Activated T-cell treated with anti-CD3 and anti-CD28 coated beads, Interleukin-2, amount 50 U/mL, for 72 hours (primary cell): ENCODE data around the gene ENTR1. TPM values are rescaled to one million over a fixed set of nuclear protein-coding genes. Genes with fewer than 3 reads are reported as not detected.
A peak's percentile ranks its signal among the peaks of the same experiment; 100 is the strongest.

Experiments
- ATAC-seq, 2 donors: fragments of 150-1000 bp; cut with Tn5 transposase; replicated peaks in 1 of 2; 2 replicates each; pipeline ENCODE4 v1.10.0; 2021; ENCODE audit warnings: moderate library complexity in 2 of 2, mild to moderate bottlenecking in 1 of 2
- DNase-seq, 2 donors: peaks; one replicate each; pipeline ENCODE4 v3.0.0; 2021 to 2022; ENCODE audit warnings: mixed read lengths in 1 of 2
- H3K27ac Mint-ChIP-seq: one replicate; pipeline ENCODE4 v1.8.0; 2022; ENCODE audit warnings: mild to moderate bottlenecking, moderate library complexity, mixed read lengths
- H3K27me3 Mint-ChIP-seq: one replicate; pipeline ENCODE4 v1.8.0; 2022; ENCODE audit warnings: low read depth, mixed read lengths
- H3K36me3 Mint-ChIP-seq, 2 donors: one replicate each; pipeline ENCODE4 v1.8.0; 2022; ENCODE audit warnings: mixed read lengths in 2 of 2, mild to moderate bottlenecking in 1 of 2; ENCODE audit not compliant: insufficient read depth in 2 of 2
- H3K4me1 Mint-ChIP-seq: one replicate; pipeline ENCODE4 v1.8.0; 2022; ENCODE audit warnings: low read depth, mixed read lengths
- H3K4me3 Mint-ChIP-seq, 2 donors: one replicate each; pipeline ENCODE4 v1.8.0; 2022; ENCODE audit warnings: mild to moderate bottlenecking in 2 of 2, mixed read lengths in 2 of 2, moderate library complexity in 2 of 2
- H3K9me3 Mint-ChIP-seq, 2 donors: one replicate each; pipeline ENCODE4 v1.8.0; 2022; ENCODE audit warnings: mixed read lengths in 2 of 2
- total RNA-seq, 2 donors: library from RNA; stranded (reverse); gene quantifications; one replicate each; pipeline ENCODE4 v1.2.3, GENCODE V29; 2022

Gene ENTR1
- total RNA-seq, 2 donors from 2014 or later = 47.2 to 70.6 TPM

- no peak overlapping the region for H3K4me3 Mint-ChIP-seq
- peaks cover 15% of the 10 kb centered on the region for H3K4me1 Mint-ChIP-seq
- H3K9me3 Mint-ChIP-seq = no peaks in the 10 kb centered on the region
- H3K27ac Mint-ChIP-seq = no peak overlapping the region
- peaks cover 7 to 13% of the 10 kb centered on the region in 2 donors for H3K36me3 Mint-ChIP-seq
- no peak for ATAC-seq
- DNase-seq = no peak
- H3K27me3 Mint-ChIP-seq = no peaks in the 10 kb centered on the region
Observed at GRCh38 chr9:136395345-136396218, 14.8 kb downstream of the ENTR1 start.

GRCh38 chr9:136395020-136395340, 15.4 kb downstream of the ENTR1 start:
- H3K27ac Mint-ChIP-seq = no peak overlapping the region
- no peak overlapping the region for H3K4me3 Mint-ChIP-seq
- H3K9me3 Mint-ChIP-seq = no peaks in the 10 kb centered on the region
- peaks cover 12% of the 10 kb centered on the region for H3K4me1 Mint-ChIP-seq
- H3K36me3 Mint-ChIP-seq = peaks cover 7 to 17% of the 10 kb centered on the region in 2 donors
- no peak for DNase-seq
- H3K27me3 Mint-ChIP-seq = no peaks in the 10 kb centered on the region
- ATAC-seq = no peak

DNA sequence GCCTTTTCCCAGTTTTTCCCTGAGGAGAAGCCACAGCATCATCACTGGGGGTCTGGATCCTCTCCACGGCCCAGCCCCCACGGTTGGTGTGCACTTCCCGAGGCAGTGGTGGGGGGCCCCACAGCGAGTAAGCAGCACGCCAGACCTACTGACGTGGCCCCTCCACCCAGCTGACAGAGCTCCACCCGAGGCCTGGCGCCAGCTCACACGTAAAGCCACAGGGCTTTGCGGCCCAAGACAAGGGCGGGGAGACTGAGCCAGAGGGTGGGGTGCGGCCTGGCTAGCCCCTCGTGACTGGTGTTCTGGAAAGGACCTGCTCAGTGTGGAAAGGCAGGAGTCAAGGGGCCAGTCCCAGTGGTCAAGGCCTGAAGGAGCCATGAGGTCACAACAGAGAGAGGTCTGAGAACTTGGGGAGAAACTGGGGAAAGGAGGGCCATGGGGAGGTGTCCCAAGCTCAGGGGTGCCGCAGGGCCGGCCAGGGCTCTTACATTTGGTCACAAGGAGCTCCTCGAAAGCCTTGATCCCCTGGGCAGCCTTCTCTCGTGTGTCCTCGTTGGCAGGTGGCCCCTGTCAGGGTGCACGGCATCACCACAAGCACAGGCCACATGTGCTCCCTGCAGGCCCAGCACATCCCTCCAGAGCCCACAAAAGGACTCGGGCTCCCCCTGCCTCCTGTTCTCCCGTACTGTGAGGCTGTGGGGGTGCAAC, 15.9 kb downstream of the ENTR1 start:
- Mint-ChIP-seq H3K9me3 (no peaks in the 10 kb centered on the region), H3K36me3 (peaks cover 9 to 21% of the 10 kb centered on the region in 2 donors), H3K27ac (no peak overlapping the region), H3K27me3 (no peaks in the 10 kb centered on the region), H3K4me1 (peaks cover 12% of the 10 kb centered on the region), H3K4me3 (no peak overlapping the region)
- DNase-seq (no peak), ATAC-seq (no peak)

GRCh38 chr9:136393531-136393930, 16.9 kb downstream of the ENTR1 start:
- H3K4me3 Mint-ChIP-seq = no peak overlapping the region
- H3K27me3 Mint-ChIP-seq = no peaks in the 10 kb centered on the region
- H3K36me3 Mint-ChIP-seq = peaks cover 9 to 21% of the 10 kb centered on the region in 2 donors
- peaks cover 3% of the 10 kb centered on the region for H3K4me1 Mint-ChIP-seq
- ATAC-seq = no peak
- no peak for DNase-seq
- H3K9me3 Mint-ChIP-seq = no peaks in the 10 kb centered on the region
- no peak overlapping the region for H3K27ac Mint-ChIP-seq

DNA sequence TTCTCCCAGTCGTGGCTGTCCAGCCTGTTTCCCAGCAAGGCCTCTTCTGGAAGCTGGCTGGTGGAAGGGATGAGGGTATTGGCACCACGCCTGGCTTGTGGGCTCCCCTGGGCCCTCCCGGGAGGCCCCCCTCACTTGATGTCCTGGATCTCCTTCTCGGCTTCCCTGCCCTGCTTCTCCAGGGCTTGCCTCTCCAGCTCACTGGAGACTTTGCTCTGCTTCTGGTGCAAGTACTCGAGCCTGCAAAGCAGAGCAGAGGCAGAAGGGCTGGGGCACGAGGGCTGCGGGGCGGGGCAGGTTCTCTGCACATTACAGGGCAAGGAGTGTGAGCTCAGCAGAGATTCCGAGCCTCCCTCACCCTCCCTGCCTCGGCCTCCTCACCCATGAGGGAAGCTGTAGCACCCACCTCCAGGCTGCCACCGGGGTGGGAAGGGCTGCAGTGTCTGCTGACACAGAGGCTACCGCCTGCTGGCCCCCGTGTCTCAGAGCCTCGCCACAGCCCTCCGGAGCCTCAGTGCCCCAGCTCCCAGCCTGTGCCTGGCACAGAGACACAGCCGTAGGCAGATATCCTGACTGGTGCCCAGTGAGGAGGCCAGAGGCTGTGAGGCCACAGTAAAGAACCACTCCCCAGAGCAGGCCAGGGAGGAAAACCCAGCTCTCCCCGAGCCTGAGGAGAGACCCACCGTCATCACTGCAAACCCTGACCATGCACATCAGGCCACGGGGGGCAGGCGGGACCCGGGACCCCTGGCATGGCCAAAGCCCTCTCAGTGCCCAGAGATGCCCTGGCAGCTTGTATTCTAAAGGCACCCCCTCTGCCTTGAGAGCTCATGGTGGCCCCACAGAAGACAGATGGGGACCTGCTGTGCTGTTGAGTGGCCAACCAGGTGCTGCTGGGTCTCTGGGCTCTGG, 17.6 kb downstream of the ENTR1 start:
- Mint-ChIP-seq H3K4me3 (no peak overlapping the region), H3K9me3 (no peaks in the 10 kb centered on the region), H3K27ac (no peak overlapping the region), H3K36me3 (peaks cover 9 to 25% of the 10 kb centered on the region in 2 donors), H3K4me1 (no peaks in the 10 kb centered on the region), H3K27me3 (no peaks in the 10 kb centered on the region)
- no peak for DNase-seq
- no peak for ATAC-seq

DNA sequence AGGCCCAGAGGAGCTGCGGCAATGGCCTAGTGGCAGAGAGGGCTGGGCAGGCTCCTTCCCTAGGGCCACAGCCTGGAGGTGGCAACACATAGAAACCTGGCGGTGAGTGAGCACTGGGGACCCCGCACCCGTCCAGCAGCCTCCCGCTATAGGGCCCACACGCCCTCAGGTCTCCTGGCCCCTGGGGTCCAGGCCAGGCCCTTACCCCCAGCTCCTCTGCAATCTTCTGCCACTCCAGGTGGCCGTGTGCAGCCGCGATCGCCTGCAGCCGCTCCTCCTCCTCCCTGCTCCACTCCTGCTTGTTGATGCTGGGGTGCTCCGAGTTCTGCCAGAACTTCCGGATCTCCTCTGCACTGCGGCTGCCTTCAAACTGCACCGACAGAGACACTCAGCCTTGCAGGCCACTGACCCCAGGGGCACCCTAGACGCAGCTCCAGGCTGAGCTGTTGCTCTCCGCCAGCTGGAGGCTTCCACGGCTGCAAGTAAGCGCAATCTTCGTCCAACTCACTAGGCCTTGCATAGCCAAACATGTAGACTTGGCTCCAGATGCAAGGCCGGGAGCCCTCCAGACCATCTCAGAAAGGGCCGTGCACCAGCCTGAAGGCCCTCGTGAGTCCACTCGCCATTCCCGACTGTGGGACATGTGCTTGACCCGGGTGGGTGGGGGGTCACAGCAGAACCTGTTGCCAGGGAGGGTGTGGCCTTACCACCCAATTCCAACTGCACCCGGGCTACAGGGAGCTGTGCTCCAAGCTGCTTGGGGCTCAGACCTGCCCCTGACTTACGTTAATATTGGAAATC, 18.5 kb downstream of the ENTR1 start:
- Mint-ChIP-seq H3K27me3 (no peaks in the 10 kb centered on the region), H3K27ac (no peak overlapping the region), H3K36me3 (peaks cover 10 to 27% of the 10 kb centered on the region in 2 donors)

DNA sequence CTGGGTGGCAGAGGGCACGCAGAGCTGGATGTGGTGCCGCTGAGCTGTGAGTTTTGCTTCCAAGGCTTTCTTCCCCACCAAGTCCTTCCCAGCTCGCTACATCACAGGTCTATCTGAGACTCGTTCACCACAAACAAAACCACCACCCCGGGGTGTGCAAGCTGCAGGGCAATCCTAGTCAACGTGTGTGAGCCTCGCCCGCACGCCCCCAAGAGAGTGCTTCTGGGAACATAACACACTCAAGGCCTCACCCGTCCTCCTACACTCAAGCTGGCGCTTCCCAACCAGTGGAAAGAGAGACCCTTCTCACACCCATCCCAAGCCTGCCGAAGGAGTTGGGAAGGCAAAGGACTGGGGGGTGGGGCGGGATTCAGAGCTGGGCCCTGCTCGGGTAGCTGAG, 21.0 kb downstream of the ENTR1 start:
- no peak for DNase-seq
- no peaks in the 10 kb centered on the region for H3K27me3 Mint-ChIP-seq
- H3K27ac Mint-ChIP-seq = no peak overlapping the region
- ATAC-seq = no peak
- H3K9me3 Mint-ChIP-seq = no peaks in the 10 kb centered on the region
- peaks cover 17% of the 10 kb centered on the region for H3K4me1 Mint-ChIP-seq
- peaks cover 13 to 26% of the 10 kb centered on the region in 2 donors for H3K36me3 Mint-ChIP-seq
- no peak overlapping the region for H3K4me3 Mint-ChIP-seq

More for the DNA sequence above, 18.5 kb downstream of the ENTR1 start:
- no peaks in the 10 kb centered on the region for H3K4me1 Mint-ChIP-seq
- DNase-seq (no peak), ATAC-seq (no peak)
- no peaks in the 10 kb centered on the region for H3K9me3 Mint-ChIP-seq
- H3K4me3 Mint-ChIP-seq = no peak overlapping the region

DNA sequence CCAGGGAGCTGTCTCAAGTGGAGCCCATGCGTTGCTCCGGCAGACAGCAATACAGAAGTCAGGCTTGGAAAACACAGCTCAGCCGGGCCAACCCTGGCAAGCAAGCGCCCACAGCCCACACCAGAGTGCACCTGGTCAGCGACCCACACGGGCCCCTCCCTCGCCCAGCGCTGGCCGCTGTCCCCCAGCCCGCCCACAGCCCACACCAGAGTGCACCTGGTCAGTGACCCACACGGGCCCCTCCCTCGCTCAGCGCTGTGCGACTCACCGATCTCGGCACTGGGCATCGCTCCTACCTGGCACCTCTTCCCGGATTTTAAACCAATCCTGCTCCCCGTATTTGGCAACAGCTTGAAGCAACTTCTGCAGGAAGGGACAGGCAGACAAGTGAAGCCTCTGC, 23.2 kb downstream of the ENTR1 start:
- ATAC-seq (no peak), DNase-seq (no peak)
- Mint-ChIP-seq H3K27ac (no peak overlapping the region), H3K36me3 (peaks cover 13 to 26% of the 10 kb centered on the region in 2 donors), H3K4me1 (peaks cover 17% of the 10 kb centered on the region), H3K27me3 (no peaks in the 10 kb centered on the region), H3K9me3 (no peaks in the 10 kb centered on the region), H3K4me3 (no peak overlapping the region)

DNA sequence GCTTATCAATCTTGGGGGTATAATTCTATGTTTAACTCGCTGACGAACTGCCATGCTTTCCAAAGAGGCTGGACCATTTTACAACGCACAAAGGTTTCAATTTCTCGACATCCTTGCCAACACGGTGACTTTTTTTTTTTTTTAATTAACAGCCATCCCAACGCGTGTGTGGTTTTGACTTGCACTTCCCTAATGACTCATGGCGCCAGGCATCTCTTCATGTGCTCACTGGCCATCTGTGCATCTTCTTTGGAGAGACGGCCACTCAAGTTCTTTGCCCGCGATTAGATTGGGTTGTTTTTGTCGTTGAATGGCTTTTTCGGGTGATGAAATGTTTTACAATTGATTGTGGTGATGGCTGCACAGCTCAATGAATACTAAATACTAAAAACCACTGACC, 24.4 kb downstream of the ENTR1 start:
- peak overlapping the region; percentile 37 for H3K27ac Mint-ChIP-seq
- peak overlapping the region in 1 of 2 donors; percentile 61 for H3K4me3 Mint-ChIP-seq
- ATAC-seq = peak in 1 of 2 donors; percentile 27
- no peaks in the 10 kb centered on the region for H3K9me3 Mint-ChIP-seq
- H3K27me3 Mint-ChIP-seq = no peaks in the 10 kb centered on the region
- H3K4me1 Mint-ChIP-seq = peaks cover 17% of the 10 kb centered on the region
- no peak for DNase-seq
- H3K36me3 Mint-ChIP-seq = peaks cover 8 to 21% of the 10 kb centered on the region in 2 donors

DNA sequence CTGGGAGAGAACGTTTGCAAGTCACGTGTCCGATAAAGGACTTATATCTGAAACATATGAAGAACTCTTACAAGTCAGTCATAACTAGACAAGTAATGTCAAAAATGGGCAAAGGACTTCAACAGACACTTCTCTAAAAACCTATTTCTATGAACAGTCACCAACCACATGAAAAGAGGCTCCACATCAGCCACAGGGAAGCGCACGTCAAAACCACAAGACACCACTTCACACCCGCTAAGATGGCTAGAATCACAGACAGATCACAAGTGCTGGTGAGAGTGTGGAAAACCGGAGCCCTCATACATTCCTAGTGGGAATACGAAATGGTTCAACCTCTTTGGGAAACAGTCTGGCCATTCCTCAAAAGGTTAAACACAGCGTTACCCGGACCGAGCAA, 25.4 kb downstream of the ENTR1 start:
- Mint-ChIP-seq H3K4me3 (peak overlapping the region in 1 of 2 donors; percentile 54), H3K9me3 (no peaks in the 10 kb centered on the region), H3K27me3 (no peaks in the 10 kb centered on the region), H3K36me3 (peaks cover 8 to 18% of the 10 kb centered on the region in 2 donors), H3K4me1 (peaks cover 17% of the 10 kb centered on the region), H3K27ac (peak overlapping the region; percentile 74)
- peak; percentile 83 for ATAC-seq
- DNase-seq = peak; percentile 37 to 38

- Mint-ChIP-seq H3K4me1 (peaks cover 17% of the 10 kb centered on the region), H3K4me3 (no peak overlapping the region), H3K27ac (no peak overlapping the region), H3K36me3 (peaks cover 6 to 13% of the 10 kb centered on the region in 2 donors), H3K9me3 (no peaks in the 10 kb centered on the region), H3K27me3 (no peaks in the 10 kb centered on the region)
- ATAC-seq (no peak), DNase-seq (no peak)
Observed at GRCh38 chr9:136383436-136383835, 27.0 kb downstream of the ENTR1 start.

DNA sequence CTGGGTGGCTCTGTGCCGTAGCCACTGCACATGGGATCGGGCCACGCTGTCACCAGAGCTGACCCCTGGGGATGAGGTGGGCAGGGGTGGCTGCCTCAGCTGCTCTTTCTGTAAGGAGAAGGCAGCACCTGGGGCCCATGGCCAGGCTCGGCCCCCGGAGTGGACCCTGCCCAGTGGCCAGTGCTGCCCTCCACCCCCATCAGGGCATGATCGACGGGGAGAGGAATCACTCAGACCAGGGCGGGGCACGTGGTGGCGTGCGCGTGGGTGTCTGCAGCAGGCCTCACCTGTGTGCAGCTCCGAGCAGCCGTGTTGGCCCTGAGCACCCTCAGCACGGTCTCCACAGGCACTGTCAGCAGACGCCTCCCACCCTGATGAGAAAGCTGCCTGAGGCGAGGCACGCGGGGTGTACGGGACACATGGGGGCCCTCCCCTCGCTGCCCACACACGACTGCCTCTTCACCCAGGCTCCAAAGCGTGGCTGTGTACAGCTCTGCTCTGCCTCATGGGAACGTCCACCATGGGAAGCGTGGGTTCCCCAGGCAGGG, 28.4 kb downstream of the ENTR1 start:
- DNase-seq (no peak), ATAC-seq (no peak)
- Mint-ChIP-seq H3K4me1 (peaks cover 17% of the 10 kb centered on the region), H3K27me3 (no peaks in the 10 kb centered on the region), H3K9me3 (no peaks in the 10 kb centered on the region), H3K4me3 (no peak overlapping the region), H3K27ac (no peak overlapping the region), H3K36me3 (peaks cover 4 to 6% of the 10 kb centered on the region in 2 donors)
